Neural progenitor cell (in vitro differentiated cells): ENCODE measurements around the gene HCRTR2. TPM values are rescaled to one million over a fixed set of nuclear protein-coding genes. Genes with fewer than 3 reads are reported as not detected.

Experiments
- DNase-seq: peaks from one replicate; pipeline ENCODE4 v3.0.0-alpha.2; 2016; ENCODE audit warnings: low spot score
- H2AFZ ChIP-seq: fragments of 200-600 bp; sonication (generic); replicated peaks from 2 replicates; pipeline ENCODE4 v1.6.1; 2016; ENCODE audit warnings: antibody characterized with exemption
- H3F3A ChIP-seq: fragments of 200-600 bp; sonication (generic); 2 replicates; pipeline ENCODE4 v1.6.1; 2016; ENCODE audit warnings: antibody characterized with exemption, low read depth
- H3K27ac ChIP-seq: fragments of 200-600 bp; sonication (generic); 2 replicates; pipeline ENCODE4 v1.5.1; 2016; ENCODE audit warnings: mild to moderate bottlenecking
- H3K27me3 ChIP-seq: fragments of 200-600 bp; sonication (generic); 2 replicates; pipeline ENCODE4 v1.6.1; 2016; ENCODE audit warnings: mild to moderate bottlenecking, moderate library complexity
- H3K36me3 ChIP-seq: fragments of 200-600 bp; sonication (generic); 2 replicates; pipeline ENCODE4 v1.5.1; 2016
- H3K4me1 ChIP-seq: fragments of 200-600 bp; sonication (generic); 2 replicates; pipeline ENCODE4 v1.6.1; 2016; ENCODE audit warnings: mixed run types
- H3K4me2 ChIP-seq: fragments of 200-600 bp; sonication (generic); 2 replicates; pipeline ENCODE4 v1.6.1; 2016
- H3K4me3 ChIP-seq: fragments of 200-600 bp; sonication (generic); 2 replicates; pipeline ENCODE4 v1.5.1; 2016
- H3K79me2 ChIP-seq: fragments of 200-600 bp; sonication (generic); 2 replicates; pipeline ENCODE4 v1.6.1; 2016; ENCODE audit warnings: low read depth
- H3K9ac ChIP-seq: fragments of 200-600 bp; sonication (generic); 2 replicates; pipeline ENCODE4 v1.6.1; 2016
- H3K9me3 ChIP-seq: fragments of 200-600 bp; sonication (generic); 2 replicates; pipeline ENCODE4 v1.5.1; 2016; ENCODE audit warnings: low read depth
- H4K20me1 ChIP-seq: fragments of 200-600 bp; sonication (generic); 2 replicates; pipeline ENCODE4 v1.6.1; 2016; ENCODE audit warnings: low read depth
- H3K27ac Mint-ChIP-seq: 3 replicates; pipeline ENCODE4 v1.8.0; 2021; ENCODE audit warnings: mixed read lengths
- H3K27me3 Mint-ChIP-seq: 2 replicates; pipeline ENCODE4 v1.8.0; 2022; ENCODE audit warnings: low read depth, mild to moderate bottlenecking, inconsistent platforms, moderate library complexity, mixed read lengths; ENCODE audit not compliant: insufficient read depth
- H3K36me3 Mint-ChIP-seq: 3 replicates; pipeline ENCODE4 v1.8.0; 2021; ENCODE audit warnings: mixed read lengths
- H3K4me1 Mint-ChIP-seq: 3 replicates; pipeline ENCODE4 v1.8.0; 2021; ENCODE audit warnings: mixed read lengths
- H3K4me3 Mint-ChIP-seq: 3 replicates; pipeline ENCODE4 v1.8.0; 2021; ENCODE audit warnings: mild to moderate bottlenecking, moderate library complexity, mixed read lengths
- H3K9me3 Mint-ChIP-seq: 3 replicates; pipeline ENCODE4 v1.8.0; 2020; ENCODE audit warnings: mixed read lengths
- CTCF ChIP-seq: fragments of 200-600 bp; sonication (generic); IDR thresholded peaks from 2 replicates; pipeline ENCODE4 v1.5.1; 2017; ENCODE audit warnings: antibody characterized with exemption, mild to moderate bottlenecking
- EZH2 ChIP-seq: fragments of 200-600 bp; sonication (generic); IDR thresholded peaks from 2 replicates; pipeline ENCODE4 v1.6.1; 2017; ENCODE audit warnings: antibody characterized with exemption, mild to moderate bottlenecking, moderate library complexity
- EZH2phosphoT487 ChIP-seq: fragments of 200-600 bp; sonication (generic); IDR thresholded peaks from 2 replicates; pipeline ENCODE4 v1.6.1; 2017; ENCODE audit warnings: antibody characterized with exemption
- total RNA-seq: library from RNA; depleted of rRNA; stranded (reverse); fragments of >200 nt; gene quantifications from 2 replicates; pipeline ENCODE4 v1.2.3, GENCODE V29; 2015; ENCODE audit warnings: low replicate concordance

Gene HCRTR2
- total RNA-seq, 1 donor from 2014 or later: not detected

DNA sequence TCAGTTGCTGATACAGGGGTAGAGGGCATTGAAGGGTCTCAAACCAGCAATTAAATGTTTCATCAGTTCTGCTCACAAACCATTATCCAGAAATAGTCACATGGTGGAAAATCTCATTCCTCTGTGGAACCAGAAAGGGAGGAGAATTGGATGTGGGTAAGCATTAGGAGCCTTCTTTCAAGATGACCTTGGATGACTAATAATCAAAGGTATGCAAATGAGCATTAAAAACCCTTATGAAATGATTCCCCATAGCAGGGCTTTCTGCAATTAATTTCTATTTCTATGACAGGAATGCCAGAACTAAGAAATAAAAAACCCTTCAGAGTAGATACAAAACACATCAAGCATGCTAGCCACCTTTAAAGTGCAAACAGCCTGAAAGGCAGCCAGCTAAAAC is 37.4 kb upstream of the HCRTR2 start:
- no peak for DNase-seq
- Histone ChIP-seq H3K79me2 (no peaks in the 10 kb centered on the region), H3K4me2 (no peak overlapping the region), H3K4me3 (no peak overlapping the region), H3K36me3 (no peaks in the 10 kb centered on the region), H4K20me1 (no peaks in the 10 kb centered on the region), H3K9ac (no peak overlapping the region), H3K4me1 (no peaks in the 10 kb centered on the region), H3K27ac (no peak overlapping the region), H2AFZ (no peak overlapping the region), H3K9me3 (no peaks in the 10 kb centered on the region), H3F3A (no peaks in the 10 kb centered on the region), H3K27me3 (no peaks in the 10 kb centered on the region)
- Mint-ChIP-seq H3K27me3 (no peaks in the 10 kb centered on the region), H3K9me3 (no peaks in the 10 kb centered on the region), H3K27ac (no peak overlapping the region), H3K4me1 (no peaks in the 10 kb centered on the region), H3K36me3 (no peaks in the 10 kb centered on the region), H3K4me3 (no peak overlapping the region)
- TF ChIP-seq EZH2phosphoT487: no peak
- TF ChIP-seq CTCF: no peak
- TF ChIP-seq EZH2: no peak

- Mint-ChIP-seq H3K27ac (no peak overlapping the region), H3K4me1 (no peaks in the 10 kb centered on the region), H3K27me3 (no peaks in the 10 kb centered on the region), H3K36me3 (no peaks in the 10 kb centered on the region), H3K9me3 (no peaks in the 10 kb centered on the region), H3K4me3 (no peak overlapping the region)
- Histone ChIP-seq H3K9me3 (no peaks in the 10 kb centered on the region), H3K79me2 (no peaks in the 10 kb centered on the region), H3K36me3 (no peaks in the 10 kb centered on the region), H3F3A (no peaks in the 10 kb centered on the region), H3K4me1 (no peaks in the 10 kb centered on the region), H3K4me2 (no peak overlapping the region), H3K27me3 (no peaks in the 10 kb centered on the region), H3K4me3 (no peak overlapping the region), H3K9ac (no peak overlapping the region), H4K20me1 (no peaks in the 10 kb centered on the region), H2AFZ (no peak overlapping the region), H3K27ac (no peak overlapping the region)
- TF ChIP-seq CTCF: no peak
- TF ChIP-seq EZH2phosphoT487: no peak
- no peak for TF ChIP-seq EZH2
- DNase-seq: no peak
These were observed 36.2 kb upstream of the HCRTR2 start for GRCh38 chr6:55137929-55138693.

GRCh38 chr6:55141611-55142010 is 32.7 kb upstream of the HCRTR2 start:
- Histone ChIP-seq H3K9ac (no peak overlapping the region), H4K20me1 (no peaks in the 10 kb centered on the region), H3K27ac (no peak overlapping the region), H3K4me2 (no peak overlapping the region), H3K9me3 (no peaks in the 10 kb centered on the region), H3K4me3 (no peak overlapping the region), H3F3A (no peaks in the 10 kb centered on the region), H3K79me2 (no peaks in the 10 kb centered on the region), H3K27me3 (no peaks in the 10 kb centered on the region), H2AFZ (no peak overlapping the region), H3K4me1 (no peaks in the 10 kb centered on the region), H3K36me3 (no peaks in the 10 kb centered on the region)
- Mint-ChIP-seq H3K4me3 (no peak overlapping the region), H3K27ac (no peak overlapping the region), H3K36me3 (no peaks in the 10 kb centered on the region), H3K27me3 (no peaks in the 10 kb centered on the region), H3K9me3 (no peaks in the 10 kb centered on the region), H3K4me1 (no peaks in the 10 kb centered on the region)
- TF ChIP-seq EZH2 (no peak), EZH2phosphoT487 (no peak), CTCF (no peak)
- no peak for DNase-seq
